GM21786 (cell line): Measurements from ENCODE around the gene ZNF483.
"Not testable (repeated sequence)": the region's sequence is repeated elsewhere in the genome, so short reads cannot be mapped to it uniquely, and the experiment has no call there.

Source experiments
- ATAC-seq: cut with Tn5 transposase; IDR thresholded peaks from one replicate; pipeline ENCODE4 v1.9.1; 2021; ENCODE audit not compliant: unreplicated experiment

The ZNF483 gene

GRCh38 chr9:111525056-111525977 lies at the start of gene ZNF483:
ZNF483 (plus strand) TSS chr9:111525179; CDS start chr9:111527396, 2,217 bp downstream.
- no peak for ATAC-seq

GRCh38 chr9:111475195-111475594 lies 49.8 kb upstream of the ZNF483 start:
- no peak for ATAC-seq

DNA sequence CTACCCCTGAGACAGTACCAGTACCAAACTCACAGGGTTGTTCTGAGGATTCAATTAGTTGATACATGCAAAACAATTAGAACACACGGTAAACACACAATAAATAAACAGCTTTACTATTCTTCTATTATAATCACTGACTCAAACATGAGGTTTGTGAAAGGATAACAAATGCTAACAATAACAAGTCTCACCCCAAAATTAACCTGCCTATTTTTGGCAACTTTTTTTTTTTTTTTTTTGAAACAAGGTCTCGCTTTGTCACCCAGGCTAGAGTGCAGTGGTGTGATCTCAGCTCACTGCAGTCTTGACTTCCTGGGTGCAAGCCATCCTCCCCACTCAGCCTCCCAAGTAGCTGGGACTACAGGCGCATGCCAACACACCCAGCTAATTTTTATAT lies 47.3 kb upstream of the ZNF483 start:
- no peak for ATAC-seq

- ATAC-seq, result no peak
Observed at GRCh38 chr9:111481885-111482636, 42.9 kb upstream of the ZNF483 start.

- ATAC-seq, result peak; percentile 63
Observed at GRCh38 chr9:111482694-111483438, 42.1 kb upstream of the ZNF483 start.

GRCh38 chr9:111483439-111483857 lies 41.5 kb upstream of the ZNF483 start:
- peak; percentile 29 for ATAC-seq

DNA sequence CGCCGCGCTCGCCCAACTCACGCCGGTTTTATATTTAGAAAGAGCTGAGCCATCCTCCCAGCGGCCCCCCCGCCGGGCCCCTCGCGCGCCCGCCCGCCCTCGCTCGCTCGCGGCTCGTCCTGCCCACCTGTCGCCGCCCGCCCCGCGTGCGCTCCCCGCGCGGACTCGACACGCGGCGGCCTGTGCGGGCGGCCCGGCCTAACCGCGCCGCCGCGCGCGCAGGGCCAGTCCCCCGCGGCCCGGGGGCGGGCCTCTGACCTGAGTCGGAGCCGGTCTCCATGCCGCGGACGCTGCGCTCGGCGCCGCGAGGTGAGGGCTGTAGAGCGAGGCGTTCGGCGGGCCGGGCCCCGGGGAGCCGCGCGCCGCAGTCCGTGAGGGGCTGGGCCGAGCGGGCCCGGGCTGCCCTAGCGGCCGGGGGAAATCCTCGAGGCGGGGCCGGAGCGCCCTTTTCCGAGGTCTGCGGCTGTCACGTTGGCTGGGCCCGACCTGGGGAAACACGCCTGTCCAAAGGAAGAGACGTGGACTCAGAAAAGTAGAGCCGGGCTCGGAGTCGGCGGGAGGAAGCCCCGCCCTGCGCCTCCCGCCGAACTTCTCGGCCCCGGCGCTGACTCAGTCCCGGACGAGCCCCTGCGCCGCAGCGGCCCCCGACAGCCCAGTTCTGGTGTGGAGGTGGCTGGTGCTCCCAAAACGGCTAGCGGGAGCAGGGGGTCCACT lies 41.0 kb upstream of the ZNF483 start, which contains the start of gene ECPAS:
TSS of gene ECPAS (minus strand) at position 526 of the 714 bp plus-strand sequence. CDS start 11,465 bp downstream, outside the sequence.
- peak; percentile 40 for ATAC-seq

DNA sequence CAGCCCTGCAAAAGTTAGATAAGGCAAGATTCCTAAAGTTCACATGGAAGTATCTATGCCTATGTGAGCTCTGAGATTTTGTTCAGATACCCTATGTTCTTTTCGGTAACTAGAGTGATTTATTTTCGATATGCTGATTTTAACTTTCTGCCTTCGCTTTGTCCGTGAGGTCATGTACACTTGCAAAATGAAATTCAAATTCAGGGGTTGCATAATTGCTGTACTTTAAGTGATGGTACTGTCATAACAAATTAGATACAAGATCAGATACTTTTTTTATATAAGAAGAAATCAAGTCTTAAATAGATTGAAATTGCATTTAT lies 40.4 kb upstream of the ZNF483 start:
- no peak for ATAC-seq

- not testable (repeated sequence) for ATAC-seq
Observed at GRCh38 chr9:111497196-111497595, 27.8 kb upstream of the ZNF483 start.

- ATAC-seq, result no peak
Observed at GRCh38 chr9:111501005-111501562, 23.9 kb upstream of the ZNF483 start.

DNA sequence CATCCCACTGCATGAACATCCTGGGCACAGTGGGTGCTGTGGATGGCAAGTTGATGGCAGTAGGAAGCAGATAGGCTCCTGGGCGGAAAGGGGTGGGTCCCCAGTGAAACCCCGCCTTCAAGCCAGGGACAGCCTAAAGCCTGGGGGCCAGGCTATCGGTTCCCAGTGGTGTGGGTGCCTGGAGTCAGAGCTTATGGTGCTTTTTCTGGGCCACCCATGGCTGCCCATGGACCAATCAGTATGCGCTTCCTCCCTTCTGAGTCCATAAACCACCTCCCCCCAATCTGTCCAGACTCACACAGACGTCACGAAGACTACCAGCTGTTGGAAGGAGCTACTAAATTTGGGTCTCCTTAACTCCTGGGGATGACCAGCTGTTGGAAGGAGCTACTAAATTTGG lies 23.3 kb upstream of the ZNF483 start:
- ATAC-seq, result no peak

GRCh38 chr9:111502506-111502905 lies 22.5 kb upstream of the ZNF483 start:
- ATAC-seq, result no peak

- ATAC-seq, result not testable (repeated sequence)
Observed at GRCh38 chr9:111511581-111511980, 13.4 kb upstream of the ZNF483 start.

DNA sequence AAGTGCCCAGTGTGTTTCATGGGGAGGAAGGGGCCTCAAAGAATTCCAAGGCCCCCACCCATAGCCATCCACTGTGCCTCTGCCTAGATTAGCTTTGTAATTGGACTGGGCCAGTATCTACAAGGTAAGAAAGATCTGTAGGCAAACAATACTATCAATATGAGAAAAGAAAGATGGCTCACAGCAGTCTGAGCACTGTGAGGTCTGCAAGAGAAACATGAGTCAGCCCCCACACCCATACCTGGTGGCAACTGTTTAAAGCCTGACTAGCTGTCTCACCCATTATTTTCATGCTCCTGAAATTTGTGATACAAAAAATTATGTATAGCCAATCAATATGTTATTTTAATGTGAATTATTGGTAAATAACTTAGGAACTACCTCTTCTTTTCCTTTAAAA lies 10.0 kb upstream of the ZNF483 start:
- ATAC-seq, result no peak

GRCh38 chr9:111516061-111516465 lies 8.9 kb upstream of the ZNF483 start:
- no peak for ATAC-seq

GRCh38 chr9:111524731-111525055 lies 286 bp upstream of the ZNF483 start:
- no peak for ATAC-seq

- no peak for ATAC-seq
Observed at GRCh38 chr9:111527347-111527746, 2.4 kb downstream of the ZNF483 start.

DNA sequence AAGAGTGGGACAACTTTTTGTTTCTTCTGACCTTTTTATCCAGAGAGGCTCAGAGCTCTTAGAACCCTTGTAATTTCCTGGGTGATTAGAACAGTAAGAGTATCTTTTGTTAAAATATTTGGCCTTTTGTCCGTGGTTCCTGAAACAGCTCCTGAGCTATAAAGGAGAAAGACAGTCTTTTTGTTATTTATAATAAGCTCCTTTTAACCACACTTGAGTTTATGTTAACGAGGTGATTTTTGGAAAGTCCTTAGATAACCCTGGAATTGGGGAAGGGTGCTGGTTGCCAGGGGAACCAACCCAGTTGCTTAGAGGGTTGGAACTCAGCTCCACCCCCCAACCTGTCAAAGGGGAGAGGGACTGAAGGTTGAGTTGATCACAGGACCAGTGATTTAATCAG lies 4.8 kb downstream of the ZNF483 start:
- no peak for ATAC-seq

DNA sequence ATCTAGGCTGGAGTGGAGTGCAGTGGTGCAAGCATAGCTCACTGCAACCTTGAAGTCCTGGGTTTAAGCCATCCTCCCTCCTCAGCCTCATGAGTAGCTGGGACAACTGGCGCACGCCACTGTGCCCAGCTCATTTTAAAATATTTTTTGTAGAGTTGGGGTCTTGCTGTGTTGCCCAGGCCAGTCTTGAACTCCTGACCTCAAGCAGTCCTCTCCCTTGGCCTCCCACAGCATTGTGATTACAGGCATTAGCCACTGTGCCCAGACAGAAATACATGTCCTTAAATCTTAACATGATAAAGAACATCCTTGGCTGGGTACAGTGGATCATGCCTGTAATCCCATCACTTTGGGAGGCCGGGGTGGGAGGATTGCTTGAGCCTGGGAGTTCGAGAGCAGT lies 6.7 kb downstream of the ZNF483 start:
- ATAC-seq, result no peak

DNA sequence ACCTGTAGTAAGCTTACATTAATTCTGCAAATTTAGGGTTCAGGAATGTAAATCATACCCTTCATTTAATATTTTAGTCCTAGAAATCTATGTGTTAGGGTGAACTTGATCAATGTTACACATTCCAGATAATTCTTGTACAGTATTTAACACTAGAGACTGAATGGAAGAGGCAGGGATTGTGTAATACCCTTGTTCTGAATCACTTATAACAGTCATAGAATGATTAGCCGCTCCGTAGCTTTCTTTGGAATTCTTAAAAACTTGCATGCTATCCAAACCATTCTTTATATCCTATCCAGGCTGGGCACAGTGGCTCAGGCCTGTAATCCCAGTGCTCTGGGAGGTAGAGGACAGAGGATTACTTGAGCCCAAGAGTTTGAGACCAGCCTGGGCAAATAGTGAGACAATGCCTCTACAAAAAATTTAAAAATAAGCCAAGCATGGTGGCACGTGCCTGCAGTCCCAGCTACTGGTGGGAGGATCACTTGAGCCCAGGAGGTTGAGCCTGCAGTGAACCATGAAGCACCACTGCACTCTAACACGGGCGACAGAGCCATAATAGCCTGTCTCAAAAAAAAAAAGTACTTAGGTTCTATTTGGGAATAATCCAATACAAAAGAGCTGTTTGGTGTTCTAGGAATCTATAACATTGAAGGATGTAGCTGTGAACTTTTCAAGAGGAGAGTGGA lies 8.3 kb downstream of the ZNF483 start:
- ATAC-seq, result no peak
